Sciatic nerve (tissue), 2 donors: ENCODE results near the gene FBXO36. TPM values are rescaled to one million over a fixed set of nuclear protein-coding genes. Genes with fewer than 3 reads are reported as not detected.
"Not testable (repeated sequence)": the region's sequence is repeated elsewhere in the genome, so short reads cannot be mapped to it uniquely, and the experiment has no call there.

Experiments used
- ATAC-seq: fragments of 200-7000 bp; cut with Tn5 transposase; one replicate; pipeline ENCODE4 v1.9.1; 2020; ENCODE audit warnings: mild to moderate bottlenecking, moderate library complexity
- DNase-seq: peaks from one replicate; pipeline ENCODE4 v3.0.0-alpha.2; 2020; ENCODE audit warnings: low spot score
- intact Hi-C: fragments of 100-400 bp; cut with DNase I; formaldehyde crosslinking; loops from one replicate; pipeline ENCODE4 v1.14.2; 2022
- total RNA-seq: library from RNA; stranded (reverse); fragmentation: NEBNext Ultra II Directional; extraction: Animal tissue kit (Norgen Biotek cat#: 25700); gene quantifications from one replicate; pipeline ENCODE4 v1.2.1, GENCODE V29; 2021
- donor health status: DM: no; HTN: no; CAD: no.
- donor health status: DM: no; HTN: no; CAD: no.

FBXO36 gene
- total RNA-seq, 1 donor from 2014 or later = 3.2 TPM

GRCh38 chr2:229952256-229952835 lies 30.0 kb downstream of the FBXO36 start:
- DNase-seq = no peak
- no peak for ATAC-seq
- intact Hi-C loops = no loop called here

DNA sequence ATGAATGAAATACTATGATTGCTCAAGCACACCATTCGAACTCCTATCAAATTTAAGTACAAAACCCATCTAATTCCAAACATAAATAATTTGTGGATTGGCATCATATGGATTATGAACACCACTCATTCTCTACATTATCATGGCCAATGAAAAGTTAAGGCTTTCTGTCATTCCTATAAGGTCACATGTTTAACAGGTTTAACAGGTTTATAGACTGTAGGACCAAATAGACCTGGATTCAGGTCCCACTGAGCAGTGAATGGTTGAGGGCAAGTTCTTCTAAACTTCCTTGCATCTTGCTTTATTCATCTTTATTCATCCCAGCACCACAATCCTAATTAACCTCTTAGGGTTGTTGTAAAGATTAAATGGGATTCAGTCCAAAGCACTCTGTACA lies 33.4 kb downstream of the FBXO36 start:
- DNase-seq (no peak), ATAC-seq (no peak)
- intact Hi-C loops = no loop called here

DNA sequence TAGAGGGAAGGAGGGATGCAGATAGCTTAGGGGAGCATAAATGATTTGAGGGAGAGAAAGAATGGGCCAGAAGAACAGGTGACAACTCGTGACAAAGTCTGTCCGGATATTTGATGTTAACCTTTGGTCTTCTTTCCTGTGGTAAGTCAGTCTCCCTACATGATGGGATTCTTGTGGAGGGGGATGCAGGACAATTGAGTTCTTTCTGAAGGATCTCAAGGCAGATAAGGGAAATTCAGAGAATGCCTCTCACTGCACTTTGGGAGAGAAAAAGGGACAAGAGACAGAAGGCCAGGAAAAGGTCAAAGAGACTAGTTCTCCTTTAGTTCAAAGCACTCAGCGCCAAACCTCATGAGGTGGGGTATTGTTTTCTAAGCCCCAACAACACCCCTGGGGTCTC lies 34.2 kb downstream of the FBXO36 start:
- no peak for ATAC-seq
- intact Hi-C loops = no loop called here
- no peak for DNase-seq

- DNase-seq, ATAC-seq, intact Hi-C loops: not testable (repeated sequence)
Measured at GRCh38 chr2:229963596-229963995, 41.3 kb downstream of the FBXO36 start.

GRCh38 chr2:229969921-229970320 lies 47.6 kb downstream of the FBXO36 start:
- no peak for DNase-seq
- intact Hi-C loops = no loop called here
- no peak for ATAC-seq

DNA sequence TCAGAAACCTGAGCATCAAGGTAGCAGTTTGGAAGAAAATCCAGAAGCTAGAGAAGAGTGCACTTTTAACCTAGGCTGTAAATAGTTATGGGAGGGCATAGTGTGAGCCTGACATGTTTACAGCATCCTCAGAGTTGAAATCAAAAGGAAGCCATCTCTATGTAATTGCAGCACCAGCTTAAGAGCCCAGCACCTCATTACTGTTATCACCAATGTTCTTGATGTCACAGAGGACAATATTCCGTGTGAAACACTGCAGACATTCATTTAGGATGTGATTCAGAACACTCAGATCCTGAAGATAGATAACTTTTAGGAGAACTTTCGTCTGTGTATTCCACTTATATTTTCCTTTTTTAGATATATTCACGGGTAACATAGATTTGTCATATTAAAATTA lies 48.1 kb downstream of the FBXO36 start:
- intact Hi-C loops = no loop called here
- ATAC-seq (no peak), DNase-seq (no peak)

DNA sequence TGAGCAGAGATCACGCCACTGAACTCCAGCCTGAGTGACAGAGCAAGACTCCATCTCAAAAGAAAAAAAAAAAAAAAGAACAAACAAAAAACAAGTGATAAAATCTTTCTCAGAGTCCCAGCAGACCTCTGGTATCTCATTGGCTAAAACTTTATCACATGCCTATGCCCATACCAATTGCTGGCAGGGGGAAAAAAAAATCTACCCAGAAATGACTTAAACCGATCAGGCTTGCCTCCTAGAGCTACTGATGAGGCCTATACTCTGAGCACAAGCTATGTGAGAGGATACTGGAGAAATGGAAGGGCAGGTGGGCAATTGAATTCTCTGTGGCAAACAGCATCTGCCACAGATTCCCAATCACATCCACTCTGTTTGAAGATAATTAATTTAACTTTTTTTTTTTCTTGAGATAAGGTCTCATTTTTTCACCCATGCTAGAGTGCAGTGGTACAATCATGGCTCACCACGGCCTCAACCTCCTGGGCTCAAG lies 49.0 kb downstream of the FBXO36 start:
- intact Hi-C loops = no loop called here
- DNase-seq = no peak
- ATAC-seq = no peak

GRCh38 chr2:229974266-229974665 lies 52.0 kb downstream of the FBXO36 start:
- DNase-seq (no peak), ATAC-seq (peak; percentile 48)
- intact Hi-C loops = no loop called here

GRCh38 chr2:229980431-229981184 lies 58.3 kb downstream of the FBXO36 start:
- intact Hi-C loops = no loop called here
- DNase-seq = no peak
- ATAC-seq = peak; percentile 88

GRCh38 chr2:229993236-229993635 lies 70.9 kb downstream of the FBXO36 start:
- ATAC-seq = no peak
- intact Hi-C loops = no loop called here

DNA sequence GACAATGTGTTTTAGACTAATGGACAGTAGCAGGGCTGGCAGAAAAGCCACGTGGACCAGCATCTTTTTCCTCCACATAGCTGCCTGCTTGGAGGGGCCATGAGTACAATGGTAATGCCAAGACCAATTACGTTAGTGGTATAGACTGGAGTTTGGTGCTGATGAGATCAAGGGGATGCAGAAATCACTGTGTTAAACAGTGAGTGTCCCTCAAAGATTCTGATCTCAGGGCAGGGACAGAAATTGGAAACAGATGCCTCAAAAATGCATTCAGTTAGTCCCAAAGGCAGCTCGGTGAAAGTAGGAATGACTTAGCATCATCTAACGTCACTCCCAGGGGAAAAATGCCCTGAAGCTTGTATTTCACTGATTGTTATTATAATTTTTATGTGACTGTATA lies 74.0 kb downstream of the FBXO36 start:
- no peak for DNase-seq
- intact Hi-C loops = no loop called here
- no peak for ATAC-seq

More at GRCh38 chr2:229993236-229993635, 70.9 kb downstream of the FBXO36 start:
- no peak for DNase-seq

- ATAC-seq (no peak), DNase-seq (no peak)
- intact Hi-C loops = no loop called here
Measured at GRCh38 chr2:229997565-229997964, 75.3 kb downstream of the FBXO36 start.

- ATAC-seq = no peak
- DNase-seq = no peak
- intact Hi-C loops = no loop called here
Measured at GRCh38 chr2:230000118-230000841, 78.0 kb downstream of the FBXO36 start.

DNA sequence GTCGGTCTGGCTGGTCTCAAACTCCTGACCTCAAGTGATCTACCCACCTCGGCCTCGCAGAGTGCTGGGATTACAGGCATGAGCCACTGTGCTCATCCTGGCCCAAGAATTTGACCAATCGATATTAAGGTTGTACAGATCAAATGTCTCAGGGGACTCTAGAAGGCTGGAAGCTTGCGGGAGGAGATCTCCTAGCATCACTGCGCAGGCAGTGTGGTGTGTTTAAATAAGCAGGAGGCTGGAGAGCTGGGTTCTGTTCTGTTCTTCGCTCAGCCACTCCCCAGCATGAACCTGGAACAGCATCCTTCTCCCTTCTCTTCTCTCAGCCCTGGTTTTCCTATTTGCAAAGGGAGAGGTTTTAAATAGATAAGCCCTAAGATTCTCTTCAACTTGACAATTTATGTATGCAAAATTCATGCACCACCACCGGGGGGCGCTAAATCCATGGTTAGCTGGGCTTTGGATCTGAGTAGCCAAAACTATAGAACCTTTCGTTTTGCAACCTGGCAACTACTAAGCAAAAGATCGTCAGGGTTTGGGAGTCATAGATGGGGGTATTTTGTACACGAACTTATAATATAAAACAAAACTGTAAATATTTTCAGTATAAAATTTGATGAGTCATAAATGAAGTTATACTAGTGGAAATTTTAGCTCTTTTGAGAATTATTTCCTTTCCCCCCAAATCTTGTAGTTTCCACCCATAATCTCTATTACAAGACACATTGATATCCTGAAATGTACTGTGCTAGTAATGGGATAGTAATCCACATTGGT lies 85.8 kb downstream of the FBXO36 start:
- DNase-seq (peak; percentile 88), ATAC-seq (peak; percentile 53)
- intact Hi-C loops = loop anchor here (5.0 kb wide), 1 partner anchor 154 kb away; no protein-coding TSS in a partner anchor

- intact Hi-C loops = loop anchor here (5.0 kb wide), 1 partner anchor 154 kb away; no protein-coding TSS in a partner anchor
- ATAC-seq (no peak), DNase-seq (no peak)
Measured at GRCh38 chr2:230008708-230009066, 86.4 kb downstream of the FBXO36 start.

DNA sequence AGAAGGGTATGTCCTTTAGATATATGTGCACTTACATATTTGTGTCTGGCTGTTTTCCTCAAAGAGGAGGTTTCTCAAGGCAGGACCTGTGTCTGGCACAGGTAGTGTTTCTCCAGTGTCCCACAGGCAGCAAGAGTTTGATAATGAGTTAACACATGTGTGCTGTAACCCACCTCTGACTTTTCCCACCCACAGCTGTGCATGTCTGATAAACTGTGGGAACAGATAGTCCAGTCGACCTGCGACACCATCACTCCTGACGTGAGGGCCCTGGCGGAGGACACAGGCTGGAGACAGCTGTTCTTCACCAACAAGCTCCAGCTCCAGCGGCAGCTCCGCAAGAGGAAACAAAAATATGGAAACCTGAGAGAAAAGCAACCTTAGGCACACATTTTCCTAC lies 88.2 kb downstream of the FBXO36 start:
- intact Hi-C loops = no loop called here
- ATAC-seq (no peak), DNase-seq (no peak)

DNA sequence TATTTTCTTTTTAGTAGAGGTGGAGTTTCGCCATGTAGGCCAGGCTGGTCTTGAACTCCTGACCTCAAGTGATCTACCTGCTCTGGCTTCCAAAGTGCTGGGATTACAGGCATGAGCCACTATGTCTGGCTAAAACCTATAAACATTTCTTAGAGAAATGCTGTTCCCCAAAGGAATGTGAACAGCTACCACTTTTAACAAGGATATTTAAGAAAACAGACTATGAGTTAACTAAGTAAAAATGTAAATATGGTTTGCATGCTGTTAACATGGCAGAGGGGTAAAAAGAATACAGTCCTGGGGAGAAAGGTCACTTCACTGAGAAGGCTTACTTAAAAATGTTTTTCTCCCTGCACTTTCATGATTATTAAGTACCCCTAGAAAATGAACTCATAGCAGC lies 89.3 kb downstream of the FBXO36 start:
- intact Hi-C loops = no loop called here
- ATAC-seq (no peak), DNase-seq (no peak)

DNA sequence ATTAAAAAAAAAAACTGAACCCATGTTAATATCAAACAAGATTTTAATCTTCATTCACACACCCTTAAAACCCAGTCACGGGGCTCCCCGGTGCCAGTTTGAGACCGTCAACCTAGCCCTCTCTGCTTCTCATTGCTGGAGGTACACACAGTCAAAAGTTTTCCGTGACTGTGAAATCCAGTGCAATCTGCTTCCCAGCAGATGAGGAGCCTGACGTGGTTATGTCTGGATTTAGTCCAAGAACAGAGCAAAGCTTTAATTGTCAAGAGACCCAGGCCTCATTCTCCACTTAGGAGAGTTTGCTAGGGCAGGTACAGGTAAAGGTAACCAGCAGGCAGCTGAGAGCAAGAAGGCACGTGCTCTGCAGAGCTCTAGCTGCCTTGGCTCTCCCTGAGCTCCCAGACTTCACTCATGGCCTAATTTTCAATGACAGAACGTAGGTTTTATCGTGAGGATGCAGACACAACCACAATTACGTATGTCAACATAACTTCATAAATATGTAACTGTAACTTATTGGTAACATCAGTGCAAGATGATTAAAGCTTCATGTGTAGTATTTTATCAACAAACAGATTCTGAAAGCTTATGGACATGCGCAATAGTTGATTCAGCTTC lies 90.1 kb downstream of the FBXO36 start:
- intact Hi-C loops = no loop called here
- no peak for DNase-seq
- no peak for ATAC-seq

DNA sequence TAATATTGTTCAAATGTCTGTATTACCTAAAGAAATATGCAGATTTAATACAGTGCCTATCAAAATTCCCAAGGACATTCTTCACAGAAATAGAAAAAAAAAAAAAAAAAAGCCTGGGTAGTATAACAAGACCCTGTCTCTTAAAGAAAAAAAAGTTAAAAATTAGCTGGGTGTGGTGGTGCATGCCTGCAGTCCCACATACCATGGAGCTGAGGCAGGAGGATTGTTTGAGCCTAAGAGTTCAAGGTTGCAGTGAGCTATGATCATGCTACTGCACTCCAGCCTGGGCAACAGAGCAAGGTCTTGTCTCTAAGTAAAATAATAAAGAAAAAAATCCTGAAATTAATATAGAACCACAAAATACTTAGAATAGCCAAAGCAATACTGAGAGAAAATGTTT lies 94.5 kb downstream of the FBXO36 start:
- DNase-seq (no peak), ATAC-seq (no peak)
- intact Hi-C loops = no loop called here
